Natural killer cell (primary cell): ENCODE measurements around the gene ST6GALNAC3. TPM values are rescaled to one million over a fixed set of nuclear protein-coding genes. Genes with fewer than 3 reads are reported as not detected.

Source experiments
- ATAC-seq, 3 donors: fragments of 150-1000 bp in 2 of 3; fragments of 200-7000 bp in 1 of 3; cut with Tn5 transposase; 1 replicate in 1 of 3; 2 replicates in 2 of 3; pipeline ENCODE4 v1.10.0; 2021; ENCODE audit warnings: mild to moderate bottlenecking in 2 of 3, moderate library complexity in 2 of 3
- DNase-seq, 2 donors: peaks; one replicate each; pipeline versions ENCODE4 v3.0.0 to v3.0.0-alpha.2; 2013 to 2021; ENCODE audit warnings: mixed read lengths in 1 of 2
- H3K27ac ChIP-seq: one replicate; pipeline ENCODE4 v1.5.1; 2013; ENCODE audit warnings: mild to moderate bottlenecking, low read length
- H3K27me3 ChIP-seq: one replicate; pipeline ENCODE4 v1.6.1; 2013; ENCODE audit warnings: low read length; ENCODE audit not compliant: control insufficient read depth, insufficient read depth
- H3K36me3 ChIP-seq: one replicate; pipeline ENCODE4 v1.6.1; 2013; ENCODE audit warnings: low read length; ENCODE audit not compliant: control insufficient read depth, insufficient read depth
- H3K4me1 ChIP-seq: one replicate; pipeline ENCODE4 v1.6.1; 2013; ENCODE audit warnings: low read length; ENCODE audit not compliant: control insufficient read depth, insufficient read depth
- H3K4me3 ChIP-seq: one replicate; pipeline ENCODE4 v1.5.1; 2013; ENCODE audit warnings: low read length
- H3K9me3 ChIP-seq: one replicate; pipeline ENCODE4 v1.6.1; 2013; ENCODE audit warnings: low read length; ENCODE audit not compliant: control insufficient read depth, insufficient read depth
- H3K27ac Mint-ChIP-seq, 2 donors: one replicate each; pipeline ENCODE4 v1.8.0; 2022; ENCODE audit warnings: mild to moderate bottlenecking in 2 of 2, mixed read lengths in 2 of 2, moderate library complexity in 1 of 2
- H3K27me3 Mint-ChIP-seq, 2 donors: one replicate each; pipeline ENCODE4 v1.8.0; 2022; ENCODE audit warnings: low read depth in 2 of 2, mixed read lengths in 2 of 2
- H3K36me3 Mint-ChIP-seq: one replicate; pipeline ENCODE4 v1.8.0; 2022; ENCODE audit warnings: mixed read lengths
- H3K4me1 Mint-ChIP-seq, 2 donors: one replicate each; pipeline ENCODE4 v1.8.0; 2022; ENCODE audit warnings: mixed read lengths in 2 of 2
- H3K4me3 Mint-ChIP-seq: one replicate; pipeline ENCODE4 v1.8.0; 2022; ENCODE audit warnings: mild to moderate bottlenecking, moderate library complexity, mixed read lengths
- H3K9me3 Mint-ChIP-seq, 2 donors: one replicate each; pipeline ENCODE4 v1.8.0; 2022; ENCODE audit warnings: mixed read lengths in 2 of 2
- WGBS: methylation state at CpG from one replicate; pipeline ENCODE4 v1.1.7; 2013; ENCODE audit warnings: missing lambda C conversion rate; ENCODE audit not compliant: insufficient coverage; 5-methylcytosine and 5-hydroxymethylcytosine counted together
- intact Hi-C: fragments of 100-400 bp; cut with micrococcal nuclease; formaldehyde crosslinking; loops from one replicate; pipeline ENCODE4 v1.14.2; 2022
- total RNA-seq, 4 donors: library from RNA; stranded (reverse); fragments of 120-200 nt in 1 of 4; gene quantifications; one replicate each; pipeline versions ENCODE4 v1.2.3 to v1.2.4, GENCODE V29; 2013 to 2022
- TF ChIP-seq, protein P1 (sequence below): fragments of 200-600 bp; IDR thresholded peaks from one replicate; pipeline ENCODE4 v1.8.0; 2022; ENCODE audit warnings: antibody characterized with exemption

The ST6GALNAC3 gene
- total RNA-seq, 3 donors from 2014 or later (not counting 1 experiment from before 2014, with no cell fraction given): not detected

DNA sequence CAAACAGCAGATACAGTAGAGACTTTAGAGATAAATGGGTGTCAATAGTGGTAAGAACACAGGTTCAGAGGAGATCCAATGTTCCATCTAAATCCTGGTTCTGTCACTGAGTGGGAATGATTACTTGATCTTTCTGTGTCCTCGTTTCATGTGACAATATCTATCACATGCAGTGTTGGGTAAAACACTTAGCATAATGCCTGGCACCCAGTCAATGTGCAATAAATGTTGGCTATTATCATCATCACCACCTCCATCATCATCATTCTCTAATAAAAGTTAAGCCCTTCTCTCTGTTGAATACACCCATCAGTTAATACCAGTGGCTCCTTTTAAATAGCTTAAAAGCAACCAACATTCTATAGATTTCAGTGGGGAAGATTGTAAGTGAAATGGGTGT is 184.7 kb downstream of the ST6GALNAC3 start:
- Mint-ChIP-seq H3K9me3 (no peaks in the 10 kb centered on the region), H3K27ac (no peak overlapping the region), H3K27me3 (no peaks in the 10 kb centered on the region), H3K36me3 (no peaks in the 10 kb centered on the region), H3K4me3 (no peak overlapping the region), H3K4me1 (peaks cover 6 to 8% of the 10 kb centered on the region in 2 donors)
- ATAC-seq (no peak), DNase-seq (no peak)
- Histone ChIP-seq H3K27me3 (no peaks in the 10 kb centered on the region), H3K36me3 (no peaks in the 10 kb centered on the region), H3K9me3 (no peaks in the 10 kb centered on the region), H3K4me3 (no peak overlapping the region), H3K27ac (no peak overlapping the region), H3K4me1 (no peaks in the 10 kb centered on the region)
- intact Hi-C loops: no loop called here
- TF ChIP-seq, protein P1, sequence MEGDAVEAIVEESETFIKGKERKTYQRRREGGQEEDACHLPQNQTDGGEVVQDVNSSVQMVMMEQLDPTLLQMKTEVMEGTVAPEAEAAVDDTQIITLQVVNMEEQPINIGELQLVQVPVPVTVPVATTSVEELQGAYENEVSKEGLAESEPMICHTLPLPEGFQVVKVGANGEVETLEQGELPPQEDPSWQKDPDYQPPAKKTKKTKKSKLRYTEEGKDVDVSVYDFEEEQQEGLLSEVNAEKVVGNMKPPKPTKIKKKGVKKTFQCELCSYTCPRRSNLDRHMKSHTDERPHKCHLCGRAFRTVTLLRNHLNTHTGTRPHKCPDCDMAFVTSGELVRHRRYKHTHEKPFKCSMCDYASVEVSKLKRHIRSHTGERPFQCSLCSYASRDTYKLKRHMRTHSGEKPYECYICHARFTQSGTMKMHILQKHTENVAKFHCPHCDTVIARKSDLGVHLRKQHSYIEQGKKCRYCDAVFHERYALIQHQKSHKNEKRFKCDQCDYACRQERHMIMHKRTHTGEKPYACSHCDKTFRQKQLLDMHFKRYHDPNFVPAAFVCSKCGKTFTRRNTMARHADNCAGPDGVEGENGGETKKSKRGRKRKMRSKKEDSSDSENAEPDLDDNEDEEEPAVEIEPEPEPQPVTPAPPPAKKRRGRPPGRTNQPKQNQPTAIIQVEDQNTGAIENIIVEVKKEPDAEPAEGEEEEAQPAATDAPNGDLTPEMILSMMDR: no peak
- 81% methylated on average over 1 of the region's 1 CpG for WGBS

DNA sequence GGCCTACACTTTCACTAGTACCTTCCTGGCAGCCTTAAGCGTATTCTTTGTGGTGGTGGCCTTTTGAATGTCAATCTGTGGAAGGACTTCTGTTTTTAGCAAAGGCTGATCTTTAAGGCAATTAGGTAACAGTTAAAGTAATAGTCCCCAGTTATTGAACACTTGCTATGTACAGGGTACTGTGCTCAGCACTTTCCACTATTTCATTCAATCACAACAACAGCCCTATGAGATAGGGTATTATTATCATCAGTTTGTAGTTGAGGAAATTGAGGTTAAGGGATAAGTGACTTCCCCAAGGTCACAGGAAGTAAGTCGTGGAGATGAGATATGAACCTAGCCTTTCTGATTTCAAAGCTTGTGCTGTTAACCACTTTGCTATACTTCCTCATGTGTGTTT is 185.7 kb downstream of the ST6GALNAC3 start:
- no peaks in the 10 kb centered on the region for H3K4me1 ChIP-seq
- no peak overlapping the region for H3K4me3 Mint-ChIP-seq
- no peaks in the 10 kb centered on the region for H3K9me3 Mint-ChIP-seq
- H3K27ac ChIP-seq: no peak overlapping the region
- H3K27me3 Mint-ChIP-seq: no peaks in the 10 kb centered on the region
- 0% methylated on average over 1 of the region's 2 CpGs for WGBS
- DNase-seq (peak in 1 of 2 donors; percentile 24), ATAC-seq (peak in 1 of 3 donors; percentile 50)
- no peaks in the 10 kb centered on the region for H3K36me3 ChIP-seq
- no peaks in the 10 kb centered on the region for H3K27me3 ChIP-seq
- no peak overlapping the region for H3K27ac Mint-ChIP-seq
- intact Hi-C loops: no loop called here
- H3K9me3 ChIP-seq: no peaks in the 10 kb centered on the region
- no peaks in the 10 kb centered on the region for H3K36me3 Mint-ChIP-seq
- H3K4me3 ChIP-seq: no peak overlapping the region
- TF ChIP-seq, protein P1: no peak
- H3K4me1 Mint-ChIP-seq: peaks cover 6 to 8% of the 10 kb centered on the region in 2 donors

DNA sequence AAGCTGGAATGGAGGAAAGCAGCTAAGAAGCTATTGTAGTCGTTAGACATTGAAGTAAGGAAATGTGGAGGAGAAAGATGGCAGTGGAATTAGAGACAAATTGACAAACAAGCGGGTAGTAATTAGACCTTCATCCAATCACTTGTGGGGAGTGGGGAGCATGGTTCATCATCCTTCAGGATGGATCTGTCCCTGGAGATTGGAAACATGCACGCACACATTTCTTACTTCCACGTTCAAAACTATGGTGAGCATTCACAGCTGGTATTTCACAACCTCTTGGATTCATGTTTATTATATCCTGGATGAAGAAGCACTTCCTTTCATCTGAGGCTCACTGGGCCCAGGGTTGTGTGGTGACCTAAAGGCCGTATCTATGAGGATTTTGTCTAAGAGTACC is 188.1 kb downstream of the ST6GALNAC3 start:
- WGBS: 88% methylated on average over 5 of the region's 5 CpGs
- ATAC-seq: no peak
- intact Hi-C loops: no loop called here

DNA sequence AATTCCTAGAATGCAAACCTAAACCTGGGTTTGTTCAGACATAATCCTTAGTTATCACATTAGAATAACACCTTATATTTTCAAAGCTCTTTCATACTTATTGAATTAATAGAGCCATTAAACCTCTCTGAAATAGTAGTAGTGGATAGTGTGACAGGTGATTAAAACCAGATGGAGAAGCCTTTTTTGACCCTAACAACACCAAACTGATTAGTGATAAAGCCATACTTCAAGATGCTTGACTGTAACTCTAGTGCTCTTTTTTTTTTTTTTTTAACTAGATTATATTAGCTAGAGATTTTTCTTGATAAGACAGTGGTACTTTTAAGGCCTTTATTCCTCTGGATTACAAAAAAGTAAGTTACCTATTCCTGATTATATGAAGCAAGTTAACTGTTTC is 190.1 kb downstream of the ST6GALNAC3 start:
- peaks cover 6 to 20% of the 10 kb centered on the region in 2 donors for H3K4me1 Mint-ChIP-seq
- H3K9me3 ChIP-seq: no peaks in the 10 kb centered on the region
- H3K27ac ChIP-seq: no peak overlapping the region
- H3K9me3 Mint-ChIP-seq: no peaks in the 10 kb centered on the region
- no peaks in the 10 kb centered on the region for H3K27me3 ChIP-seq
- DNase-seq (no peak), ATAC-seq (no peak)
- H3K36me3 Mint-ChIP-seq: no peaks in the 10 kb centered on the region
- H3K27me3 Mint-ChIP-seq: no peaks in the 10 kb centered on the region
- H3K4me1 ChIP-seq: peaks cover 8% of the 10 kb centered on the region
- TF ChIP-seq, protein P1: no peak
- H3K27ac Mint-ChIP-seq: no peak overlapping the region
- intact Hi-C loops: no loop called here
- H3K4me3 ChIP-seq: no peak overlapping the region
- H3K4me3 Mint-ChIP-seq: no peak overlapping the region
- no peaks in the 10 kb centered on the region for H3K36me3 ChIP-seq

More for the DNA sequence above, 188.1 kb downstream of the ST6GALNAC3 start:
- Histone ChIP-seq H3K4me1 (peaks cover 4% of the 10 kb centered on the region), H3K27me3 (no peaks in the 10 kb centered on the region), H3K27ac (no peak overlapping the region), H3K9me3 (no peaks in the 10 kb centered on the region), H3K36me3 (no peaks in the 10 kb centered on the region), H3K4me3 (no peak overlapping the region)
- Mint-ChIP-seq H3K36me3 (no peaks in the 10 kb centered on the region), H3K4me3 (no peak overlapping the region), H3K4me1 (peaks cover 6% of the 10 kb centered on the region in 2 donors), H3K27me3 (no peaks in the 10 kb centered on the region), H3K9me3 (no peaks in the 10 kb centered on the region), H3K27ac (no peak overlapping the region)
- DNase-seq: no peak
- TF ChIP-seq, protein P1: no peak
